ENCODE data around the gene SOCS6. TPM values are rescaled to one million over a fixed set of nuclear protein-coding genes. Genes with fewer than 3 reads are reported as not detected.
"Not testable (repeated sequence)": the region's sequence is repeated elsewhere in the genome, so short reads cannot be mapped to it uniquely, and the experiment has no call there.

SOCS6 gene
- total RNA-seq, 1 experiment from 2014 or later = 17.0 TPM

DNA sequence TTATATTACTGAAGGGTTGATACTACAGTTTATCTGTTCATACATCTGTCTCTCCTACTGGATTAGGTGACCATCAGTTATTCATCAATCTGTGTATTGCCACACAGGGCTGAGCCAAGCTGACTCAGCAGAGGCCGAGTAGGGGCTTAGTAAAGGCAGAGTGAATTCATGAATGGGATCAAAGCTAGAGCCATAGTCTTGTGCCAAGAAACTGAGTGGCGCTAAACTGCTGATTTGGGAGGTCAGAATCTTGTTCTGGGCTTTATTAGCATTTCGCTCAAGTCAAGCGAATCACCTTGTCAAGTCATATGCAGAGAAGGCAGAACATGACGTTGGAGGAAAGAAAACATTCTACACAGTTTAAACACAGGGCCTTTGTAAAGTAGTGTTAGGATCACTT, 34.1 kb downstream of the SOCS6 start:
- DNase-seq (ENCODE audit: low read depth) = no peak

DNA sequence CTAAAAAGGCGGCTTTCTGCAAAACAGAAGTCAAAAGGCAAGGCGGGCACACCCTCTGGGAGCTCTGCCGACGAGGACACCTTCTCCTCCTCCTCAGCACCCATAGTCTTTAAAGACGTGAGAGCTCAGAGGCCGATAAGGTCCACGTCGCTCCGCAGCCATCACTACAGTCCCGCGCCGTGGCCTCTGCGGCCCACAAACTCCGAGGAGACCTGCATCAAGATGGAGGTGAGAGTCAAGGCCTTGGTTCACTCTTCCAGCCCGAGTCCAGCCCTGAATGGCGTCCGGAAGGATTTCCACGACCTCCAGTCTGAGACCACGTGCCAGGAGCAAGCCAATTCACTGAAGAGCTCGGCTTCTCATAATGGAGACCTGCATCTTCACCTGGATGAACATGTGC, 36.1 kb downstream of the SOCS6 start:
- DNase-seq (ENCODE audit: low read depth) = no peak

DNA sequence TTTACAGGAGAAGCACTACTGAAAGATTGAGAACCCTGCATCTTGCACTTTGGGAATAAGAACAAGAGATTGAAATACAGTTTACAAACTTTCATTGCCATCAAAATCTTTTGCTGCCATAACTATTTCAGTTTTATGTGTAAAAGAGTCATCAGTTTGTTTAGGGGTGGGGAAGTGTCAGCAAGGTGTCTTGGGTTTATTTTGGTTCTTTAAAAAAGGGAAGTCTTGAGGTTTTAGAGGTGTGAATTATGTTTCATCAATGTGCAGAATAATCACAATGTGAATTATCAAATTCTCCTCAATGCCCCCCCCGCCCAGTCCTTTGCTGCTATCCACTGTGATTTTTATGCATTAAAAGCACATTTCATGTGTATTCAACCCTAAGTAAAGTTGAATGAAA, 37.4 kb downstream of the SOCS6 start:
- no peak for DNase-seq (ENCODE audit: low read depth)

DNA sequence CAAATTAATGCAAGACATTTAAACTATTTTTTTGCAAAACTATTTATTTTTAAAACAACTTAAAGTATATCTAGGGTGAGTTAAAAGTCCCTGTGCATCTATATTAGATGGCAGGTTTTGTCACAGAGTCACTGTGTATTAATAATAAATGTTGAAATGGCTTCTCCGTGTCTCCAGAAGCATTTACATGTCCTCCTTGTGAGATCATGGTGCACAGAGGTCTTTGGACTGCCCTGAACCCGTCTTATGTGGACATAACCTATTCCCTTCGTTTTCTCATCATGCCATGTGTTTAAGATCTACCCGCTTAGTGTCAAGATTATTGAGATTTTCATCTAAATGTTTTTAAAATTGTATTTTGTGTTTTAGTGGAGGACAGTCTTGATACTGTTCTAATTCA, 39.3 kb downstream of the SOCS6 start:
- no peak for DNase-seq (ENCODE audit: low read depth)

DNA sequence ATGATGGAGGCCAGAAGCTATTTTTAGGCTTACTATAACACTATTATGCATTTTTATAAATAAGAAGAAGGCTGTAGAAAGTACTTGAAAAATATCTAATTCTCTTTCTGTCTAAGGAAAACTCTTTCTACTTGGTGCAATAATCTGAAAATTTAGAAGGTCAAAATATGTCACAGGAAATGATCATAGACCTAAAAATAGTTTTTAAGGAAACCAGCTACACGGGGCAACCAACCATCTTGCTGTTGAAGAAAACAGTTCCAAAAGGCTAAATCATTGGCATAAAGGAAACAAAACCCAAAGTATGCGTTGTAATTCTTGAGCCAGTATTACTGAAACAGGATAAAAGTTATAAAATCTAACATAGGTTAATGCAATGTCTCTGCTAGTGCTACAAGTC, 40.2 kb downstream of the SOCS6 start:
- no peak for DNase-seq (ENCODE audit: low read depth)

DNA sequence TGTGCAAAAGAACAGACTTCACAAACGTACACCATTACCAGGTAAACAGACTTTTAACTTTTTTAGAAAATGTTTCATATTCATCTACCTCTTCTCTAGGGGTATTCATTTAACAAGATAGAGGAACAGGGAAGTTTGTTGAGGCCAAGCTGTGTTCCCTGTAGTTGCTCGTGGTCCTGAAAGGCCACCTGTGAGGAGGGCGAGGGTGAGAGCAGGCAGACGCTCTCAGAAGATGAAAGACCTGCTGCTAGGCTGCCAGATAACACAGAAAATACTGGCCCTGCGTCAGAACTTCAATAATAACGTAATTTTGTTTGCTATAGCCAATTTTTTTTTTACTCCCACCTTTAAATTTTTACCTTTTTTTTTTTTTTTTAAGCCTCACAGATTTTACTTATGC, 42.0 kb downstream of the SOCS6 start:
- DNase-seq (ENCODE audit: low read depth) = no peak

DNA sequence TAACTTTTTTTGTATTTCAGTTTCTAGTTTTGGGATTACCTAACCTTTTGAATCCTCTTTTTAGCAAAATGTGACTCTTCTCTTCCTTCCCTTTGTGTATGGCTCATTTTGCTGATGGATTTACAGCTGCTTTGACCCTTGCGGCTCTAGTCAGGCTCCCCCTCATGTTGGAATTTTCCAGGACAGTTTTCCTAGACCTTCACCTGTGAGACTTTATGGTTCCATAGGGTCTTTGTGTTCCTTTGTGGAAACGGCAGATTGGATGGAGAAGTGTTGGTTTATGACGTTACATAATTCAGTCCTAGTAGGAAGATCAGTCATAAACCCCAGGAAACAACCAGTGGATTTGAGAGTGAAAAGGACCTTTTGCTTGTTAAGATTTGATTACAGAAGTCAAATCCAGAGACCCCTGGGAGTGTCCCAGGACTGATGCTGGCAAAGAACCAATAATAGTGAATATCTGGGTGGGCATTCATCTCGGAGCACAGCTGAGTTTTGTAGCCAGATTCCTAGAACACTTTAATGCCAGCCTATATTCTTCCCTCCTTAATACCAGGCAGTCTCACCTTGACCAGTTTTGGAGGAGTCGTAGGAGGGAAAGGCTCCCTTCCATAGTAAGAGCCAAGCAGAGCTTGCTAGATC, 42.7 kb downstream of the SOCS6 start:
- DNase-seq (ENCODE audit: low read depth) = no peak

DNA sequence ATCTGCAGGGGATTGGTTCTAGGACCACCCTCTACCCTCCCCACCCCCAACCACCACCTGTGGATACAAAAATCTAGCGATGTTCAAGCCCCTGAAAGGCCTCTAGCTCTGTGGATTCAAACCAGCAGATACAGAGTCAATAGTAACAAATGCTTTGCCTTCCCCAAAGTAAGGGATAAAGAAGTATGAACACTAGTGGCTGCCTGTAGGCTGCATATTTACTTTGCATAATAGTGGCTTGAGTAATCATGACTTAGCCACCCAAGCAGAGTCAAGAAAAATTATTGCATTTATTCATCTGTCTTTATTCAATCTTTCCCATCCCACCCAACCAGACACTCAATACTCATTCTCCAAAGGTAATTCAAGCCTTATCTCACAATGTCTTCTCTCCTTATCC, 43.8 kb downstream of the SOCS6 start:
- DNase-seq (ENCODE audit: low read depth) = no peak

DNA sequence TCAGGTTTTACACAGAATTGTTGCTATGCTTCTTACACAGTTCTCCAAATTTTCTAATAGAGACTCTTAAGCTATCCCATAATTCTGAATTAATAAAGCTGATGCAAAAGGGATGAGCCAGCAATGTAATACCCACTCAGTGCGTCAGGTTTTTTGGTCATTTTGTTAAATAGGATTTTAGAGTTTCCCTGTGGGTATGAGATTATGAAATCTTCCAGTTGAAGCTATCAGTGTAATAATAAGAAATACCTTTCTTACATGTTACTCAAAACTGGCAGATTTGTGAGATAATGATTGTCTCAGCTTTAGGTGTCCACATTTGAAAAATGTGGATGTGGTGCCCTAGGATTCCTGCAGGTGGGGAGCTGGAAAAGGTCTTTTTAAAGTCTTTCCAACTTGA, 44.5 kb downstream of the SOCS6 start:
- DNase-seq (ENCODE audit: low read depth) = no peak

DNA sequence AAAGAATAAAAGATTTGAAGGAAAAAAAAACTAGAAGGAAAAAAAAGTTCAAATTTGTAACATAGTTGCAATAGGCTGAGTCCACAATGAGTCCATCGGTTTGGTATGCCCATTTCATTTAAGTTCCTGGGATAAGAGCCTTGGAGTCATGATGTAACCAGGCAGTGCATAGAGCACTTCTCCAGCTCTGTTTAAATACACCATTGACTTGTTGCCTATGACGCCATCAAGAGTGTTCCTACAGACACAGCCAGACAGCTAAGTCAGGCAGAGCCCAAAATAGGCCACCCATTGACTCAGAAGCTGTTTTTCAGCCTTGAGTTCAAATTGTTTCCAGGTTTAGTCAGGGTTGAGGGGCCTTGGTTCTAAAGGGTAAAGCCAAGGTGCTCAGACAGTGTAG, 44.9 kb downstream of the SOCS6 start:
- DNase-seq (ENCODE audit: low read depth) = peak; percentile 24

DNA sequence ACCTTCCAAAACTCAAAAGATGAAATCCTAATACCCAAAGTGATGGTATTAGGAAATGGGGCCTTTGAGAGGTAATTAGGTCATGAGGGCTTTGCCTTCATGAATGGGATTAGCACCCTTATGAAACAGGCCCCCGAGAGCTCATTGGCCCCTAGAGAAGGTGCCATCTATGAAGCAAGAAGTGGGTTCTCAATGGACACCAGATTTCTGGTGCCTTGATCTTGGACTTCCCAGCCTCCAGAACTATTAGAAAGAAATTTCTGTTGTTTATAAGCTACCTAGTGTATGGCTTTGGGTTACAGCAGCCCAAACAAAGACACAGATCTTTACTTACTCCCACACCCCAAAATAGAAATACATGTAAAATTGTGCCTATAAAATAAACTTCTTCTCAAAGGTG, 45.4 kb downstream of the SOCS6 start:
- no peak for DNase-seq (ENCODE audit: low read depth)

DNA sequence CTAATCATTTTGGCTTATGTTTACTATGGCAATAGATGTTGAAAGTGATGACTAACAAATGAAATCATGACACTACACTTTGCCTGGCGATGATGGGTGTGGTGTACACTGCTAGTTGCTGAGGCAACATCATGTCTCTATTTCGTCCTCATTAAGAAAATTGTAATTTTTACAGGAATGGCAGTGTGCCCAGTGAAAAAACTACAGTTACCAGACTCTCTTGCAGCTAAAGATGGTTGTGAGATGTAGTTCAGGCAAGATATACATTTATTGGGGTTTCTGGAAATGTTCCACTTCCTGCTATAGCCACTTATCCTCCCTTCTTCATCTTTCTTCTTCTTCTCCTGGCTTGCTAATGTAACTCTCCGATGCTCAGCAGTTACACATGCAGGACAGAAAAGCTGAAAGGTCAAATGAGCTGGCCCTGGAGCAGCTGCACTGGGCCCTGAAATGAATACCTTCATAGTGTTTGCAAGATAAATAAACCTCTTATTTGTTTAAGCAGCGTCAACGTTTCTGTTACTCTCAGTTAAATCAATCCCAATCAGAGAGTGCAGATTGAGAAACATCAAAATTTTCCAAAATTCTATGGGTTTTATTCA, 46.0 kb downstream of the SOCS6 start:
- DNase-seq (ENCODE audit: low read depth) = no peak

DNA sequence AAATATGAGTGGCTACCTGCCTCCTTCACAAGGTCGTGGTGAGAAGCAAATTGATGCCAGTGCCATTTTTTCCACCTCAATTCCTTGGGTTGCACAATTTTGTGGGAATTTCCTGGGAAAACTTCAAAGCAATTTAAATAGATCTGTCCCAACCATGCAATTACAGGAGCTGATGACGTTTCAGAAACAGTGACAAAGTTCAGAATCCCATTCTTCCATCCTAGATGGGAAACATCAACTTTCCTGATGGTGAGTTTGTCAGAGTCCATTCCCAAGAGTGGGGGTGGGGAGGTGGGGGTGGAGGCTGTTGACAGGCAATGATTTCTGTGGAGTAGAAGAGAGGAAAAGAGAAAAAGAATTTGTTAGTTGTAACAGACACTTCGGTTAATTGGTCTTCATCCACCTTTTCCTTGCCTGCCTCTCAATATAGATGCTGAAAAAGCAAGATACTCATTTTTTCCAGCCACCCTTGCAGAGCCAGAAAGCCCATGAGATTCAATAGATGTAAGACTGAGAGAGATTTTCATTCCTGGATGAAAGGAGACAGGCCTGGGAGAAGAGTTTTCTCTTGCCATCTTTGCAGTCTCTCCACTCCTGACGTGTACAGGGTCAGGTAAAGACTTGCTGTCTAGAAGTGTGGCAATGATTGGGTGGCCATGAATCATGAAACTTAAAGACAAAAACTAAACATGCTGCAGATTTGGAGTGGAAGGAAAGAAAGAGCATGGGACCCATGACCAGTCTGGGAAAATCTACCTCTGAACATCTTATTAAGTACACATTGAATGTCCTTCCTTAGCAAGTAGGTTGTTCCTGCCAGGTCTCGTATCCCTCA, 47.3 kb downstream of the SOCS6 start:
- no peak for DNase-seq (ENCODE audit: low read depth)

DNA sequence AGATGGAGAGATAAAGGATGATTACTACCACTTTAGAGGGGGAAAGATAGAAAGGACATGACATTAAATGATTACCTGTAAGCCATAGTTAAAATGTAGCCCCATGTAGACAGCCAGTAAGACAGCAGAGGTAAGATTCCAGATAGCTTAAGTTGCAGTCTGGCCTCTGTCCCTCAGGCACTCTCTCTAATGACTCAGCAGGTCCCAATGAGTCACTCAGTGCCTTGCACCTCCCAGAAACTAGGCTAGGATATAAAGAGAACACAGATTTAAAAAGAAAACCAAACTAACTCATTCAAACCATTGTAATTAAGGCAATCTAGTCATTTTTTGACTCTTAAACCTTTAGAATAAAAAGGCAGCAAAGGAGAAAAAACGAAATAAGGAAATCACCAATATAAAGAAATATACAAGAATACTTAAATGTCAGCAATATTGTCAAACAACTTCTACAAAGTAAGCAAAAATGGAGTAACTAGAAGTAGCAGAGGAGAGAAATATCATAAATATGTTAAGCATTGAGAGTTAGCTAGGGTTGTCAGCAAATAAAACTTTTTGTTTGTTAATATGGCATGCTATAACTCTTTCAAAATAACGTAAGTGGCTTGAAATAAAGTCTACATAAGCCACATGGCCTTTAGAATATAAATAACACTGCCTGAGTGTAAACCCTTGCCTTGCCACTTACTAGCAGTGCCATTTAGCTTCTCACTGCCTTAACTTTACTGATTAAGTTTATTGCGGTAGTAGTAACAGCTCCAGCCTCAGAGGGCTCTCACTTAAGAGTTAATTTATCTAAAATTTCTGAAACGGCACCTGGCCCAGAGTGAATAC, 48.5 kb downstream of the SOCS6 start:
- DNase-seq (ENCODE audit: low read depth) = peak; percentile 84

DNA sequence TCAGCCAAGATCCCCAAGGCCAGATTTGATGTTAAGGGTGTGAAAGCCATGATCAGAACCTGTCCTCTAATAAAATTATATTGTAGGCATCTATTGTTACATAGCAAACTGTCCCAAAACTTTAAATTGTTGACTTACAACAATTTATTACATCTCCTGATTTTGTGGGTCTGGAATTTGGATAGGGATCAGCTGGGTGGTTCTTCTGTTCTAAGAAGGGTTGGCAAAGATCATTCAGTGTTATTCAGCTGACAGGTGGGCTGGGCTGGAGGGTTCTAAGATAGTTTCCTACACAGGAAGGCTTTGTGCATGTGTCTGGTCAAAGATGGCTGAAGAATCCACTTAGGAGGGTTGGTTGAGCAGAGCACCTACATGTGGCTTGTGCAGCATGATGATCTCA, 50.0 kb downstream of the SOCS6 start:
- DNase-seq (ENCODE audit: low read depth) = no peak

DNA sequence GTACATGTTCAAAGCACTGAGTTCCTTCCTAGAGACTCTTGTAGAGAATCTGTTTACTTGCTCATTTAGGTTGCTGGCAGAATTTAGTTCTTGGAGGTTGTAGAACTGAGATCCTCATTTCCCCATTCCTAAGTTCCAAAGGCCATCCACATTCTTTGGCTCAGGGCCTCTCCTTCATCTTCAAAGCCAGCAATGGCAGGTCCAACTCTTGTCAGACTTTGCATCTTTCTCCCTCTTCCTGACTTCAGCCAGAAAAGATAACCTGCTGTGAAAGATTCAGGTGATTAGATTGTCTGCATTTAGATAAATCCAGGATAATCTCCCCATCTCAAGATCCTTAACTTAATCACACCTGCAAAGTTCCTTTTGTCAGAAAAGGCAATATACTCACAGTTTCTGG, 51.1 kb downstream of the SOCS6 start:
- no peak for DNase-seq (ENCODE audit: low read depth)

DNA sequence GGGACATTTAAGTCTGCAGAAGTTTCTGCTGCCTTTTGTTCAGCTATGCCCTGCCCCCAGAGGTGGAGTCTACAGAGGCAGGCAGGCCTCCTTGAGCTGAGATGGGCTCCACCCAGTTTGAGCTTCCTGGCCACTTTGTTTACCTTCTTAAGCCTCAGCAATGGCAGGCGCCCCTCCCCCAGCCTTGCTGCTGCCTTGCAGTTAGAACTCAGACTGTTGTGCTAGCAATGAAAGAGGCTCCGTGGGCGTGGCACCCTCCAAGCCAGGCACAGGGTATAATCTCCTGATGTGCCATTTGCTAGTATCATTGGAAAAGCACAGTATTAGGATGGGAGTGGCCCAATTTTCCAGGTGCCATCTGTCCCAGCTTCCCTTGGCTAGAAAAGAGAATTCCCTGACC, 59.6 kb downstream of the SOCS6 start:
- not testable (repeated sequence) for DNase-seq (ENCODE audit: low read depth)

DNA sequence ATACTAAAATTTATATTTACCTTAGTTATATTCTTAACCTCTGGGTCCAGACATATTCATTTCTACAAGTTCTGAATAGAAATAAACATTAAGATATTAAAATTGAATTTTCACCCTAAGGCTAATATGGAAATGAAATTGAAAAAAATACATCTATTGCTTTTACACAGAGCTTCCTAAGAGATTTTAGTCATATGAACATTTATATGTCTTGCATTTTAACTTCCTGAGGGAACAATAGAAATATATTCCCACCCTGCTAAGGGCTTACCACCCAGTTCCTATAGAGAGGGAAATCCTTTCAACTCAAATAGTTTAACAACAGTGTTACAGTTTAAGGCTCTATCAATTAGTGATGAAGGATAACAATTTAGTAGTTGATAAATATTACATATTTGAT, 60.5 kb downstream of the SOCS6 start:
- DNase-seq (ENCODE audit: low read depth) = no peak

DNA sequence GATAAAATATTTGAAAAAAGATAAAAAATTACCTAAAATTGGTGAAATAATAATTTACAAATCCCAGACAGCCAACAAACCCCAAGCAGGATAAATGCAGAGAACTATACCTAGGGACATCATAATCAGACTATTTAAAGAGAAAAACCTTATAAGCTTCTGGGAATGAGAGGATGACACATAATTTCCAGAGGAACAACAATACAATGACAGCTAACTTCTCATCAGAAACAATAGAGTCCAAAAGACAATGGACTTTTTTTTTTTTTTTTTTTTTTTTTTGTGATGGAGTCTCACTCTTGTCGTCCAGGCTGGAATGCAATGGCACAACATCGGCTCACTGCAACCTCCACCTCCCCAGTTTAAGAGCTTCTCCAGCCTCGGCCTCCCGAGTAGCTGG, 65.2 kb downstream of the SOCS6 start:
- DNase-seq (ENCODE audit: low read depth) = no peak

DNA sequence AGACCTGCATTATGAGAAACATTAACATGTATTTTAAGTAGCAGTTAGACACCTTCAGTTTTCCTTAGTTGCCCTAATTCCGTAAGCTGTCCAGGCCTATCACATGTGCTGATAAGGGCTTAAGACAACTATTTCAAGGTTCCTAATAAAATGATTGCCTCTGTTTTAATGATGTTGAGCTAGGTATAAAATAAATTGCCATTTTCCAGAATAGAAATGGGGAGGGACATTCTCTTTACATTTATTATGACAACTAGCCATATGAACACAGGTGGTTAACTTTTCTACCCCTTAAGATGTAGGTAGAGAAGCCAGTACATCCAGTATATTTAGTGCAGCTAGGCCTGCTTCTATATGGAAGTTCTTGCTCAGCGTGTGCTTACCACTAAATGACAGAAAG, 65.9 kb downstream of the SOCS6 start:
- no peak for DNase-seq (ENCODE audit: low read depth)

DNA sequence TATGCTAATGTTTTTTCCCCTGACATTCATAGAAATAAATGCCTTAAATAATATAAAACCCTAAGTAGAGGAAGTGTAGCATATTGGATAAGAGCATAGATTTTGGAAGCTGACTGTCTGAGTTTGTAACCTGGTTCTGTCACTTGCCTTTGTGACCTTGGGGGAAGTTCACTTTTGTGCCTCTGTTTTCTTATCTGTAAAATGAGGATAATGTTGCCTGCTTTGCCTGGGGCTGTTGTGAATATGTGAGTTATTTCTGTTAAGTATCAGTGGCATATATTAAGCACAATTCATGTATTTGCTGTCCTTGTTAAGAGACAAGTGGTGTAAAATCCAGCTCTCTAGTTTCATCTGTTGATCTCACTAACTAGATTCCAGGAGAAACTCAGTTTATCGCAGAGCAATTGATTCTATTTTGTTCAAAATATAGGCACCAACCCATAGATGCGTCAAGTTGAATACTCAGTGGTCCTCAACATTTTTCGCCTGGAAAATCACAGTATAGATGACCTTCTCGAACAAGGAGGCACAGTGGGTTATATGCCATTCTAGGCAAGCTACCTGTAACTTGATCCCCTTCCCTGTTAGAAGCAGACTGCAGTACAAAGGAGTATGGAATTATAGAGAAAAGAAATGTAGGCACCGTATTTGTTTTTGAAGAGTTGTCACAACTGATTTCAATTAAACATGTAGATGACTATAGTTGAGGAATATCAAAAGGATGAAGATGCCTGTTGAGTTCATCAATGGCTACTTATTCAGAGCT, 67.0 kb downstream of the SOCS6 start:
- no peak for DNase-seq (ENCODE audit: low read depth)

DNA sequence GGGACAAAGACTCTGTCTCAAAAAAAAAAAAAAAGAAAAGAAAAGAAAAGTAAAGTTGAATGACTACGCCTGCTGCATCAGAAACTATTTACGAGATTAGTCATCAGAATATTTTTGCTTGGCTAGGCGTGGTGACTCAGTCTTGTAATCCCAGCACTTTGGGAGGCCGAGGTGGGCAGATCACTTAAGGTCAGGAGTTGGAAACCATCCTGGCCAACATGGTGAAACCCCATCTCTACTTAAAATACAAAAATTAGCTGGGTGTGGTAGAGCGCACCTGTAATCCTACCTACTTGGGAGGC, 69.2 kb downstream of the SOCS6 start:
- DNase-seq (ENCODE audit: low read depth) = peak; percentile 77
